A673 (cell line): ENCODE results near the gene EPN1. TPM values are rescaled to one million over a fixed set of nuclear protein-coding genes. Genes with fewer than 3 reads are reported as not detected.

Source experiments
- BruUV-seq: library from RNA; stranded (reverse); fragments of 400-500 nt; replicated peaks from 2 replicates; lab custom pipeline; 2021; lab: Mats Ljungman, UMichigan
- CTCF ChIA-PET: fragments of 300-600 bp; sonication (Branson Sonifier 250); formaldehyde crosslinking; loops from one replicate; lab custom pipeline; 2022; ENCODE audit warnings: antibody characterized with exemption; lab: Charles Lee
- POLR2A ChIA-PET: fragments of 300-600 bp; sonication (Branson Sonifier 250); formaldehyde crosslinking; loops from one replicate; lab custom pipeline; 2022; ENCODE audit warnings: antibody characterized with exemption; ENCODE audit not compliant: low non-redundant PET; lab: Charles Lee
- DNase-seq: peaks from one replicate; pipeline ENCODE4 v3.0.0-alpha.2; 2015; ENCODE audit warnings: low spot score
- H3K27ac ChIP-seq: fragments of 200-600 bp; sonication (generic); 2 replicates; pipeline ENCODE4 v1.5.1; 2016; ENCODE audit warnings: mixed run types, low read depth, mild to moderate bottlenecking, mixed read lengths, antibody characterized with exemption, low read length; ENCODE audit not compliant: poor library complexity, severe bottlenecking
- H3K27me3 ChIP-seq: fragments of 200-600 bp; sonication (generic); replicated peaks from 2 replicates; pipeline ENCODE4 v1.6.1; 2017; ENCODE audit warnings: mixed run types, low read depth, mild to moderate bottlenecking, mixed read lengths, antibody characterized with exemption, low read length; ENCODE audit not compliant: insufficient read depth, poor library complexity
- H3K36me3 ChIP-seq: fragments of 200-600 bp; sonication (generic); 2 replicates; pipeline ENCODE4 v1.6.1; 2016; ENCODE audit warnings: mixed run types, mild to moderate bottlenecking, mixed read lengths, antibody characterized with exemption, low read length; ENCODE audit not compliant: insufficient read depth, poor library complexity, severe bottlenecking
- H3K4me1 ChIP-seq: fragments of 200-600 bp; sonication (generic); 2 replicates; pipeline ENCODE4 v1.6.1; 2017; ENCODE audit warnings: mixed run types, mild to moderate bottlenecking, mixed read lengths, antibody characterized with exemption, low read length; ENCODE audit not compliant: insufficient read depth, poor library complexity, severe bottlenecking
- H3K4me3 ChIP-seq: fragments of 200-600 bp; sonication (generic); 2 replicates; pipeline ENCODE4 v1.5.1; 2016; ENCODE audit warnings: low read depth, mixed run types, mild to moderate bottlenecking, mixed read lengths, low read length; ENCODE audit not compliant: poor library complexity, severe bottlenecking
- H3K9me3 ChIP-seq: fragments of 200-600 bp; sonication (generic); 2 replicates; pipeline ENCODE4 v1.6.1; 2016; ENCODE audit warnings: mixed run types, low read depth, mild to moderate bottlenecking, mixed read lengths, antibody characterized with exemption, low read length; ENCODE audit not compliant: poor library complexity, severe bottlenecking
- CTCF ChIP-seq: fragments of 300-800, 200-600 bp; sonication (generic); conservative IDR thresholded peaks from 2 replicates; pipeline ENCODE4 v1.5.1; 2017; ENCODE audit warnings: low read depth, mild to moderate bottlenecking, antibody characterized with exemption, low read length, moderate library complexity, mixed read lengths
- EZH2 ChIP-seq: fragments of 200-600 bp; sonication (generic); IDR thresholded peaks from 2 replicates; pipeline ENCODE4 v1.6.1; 2017; ENCODE audit warnings: borderline replicate concordance, low read depth, mild to moderate bottlenecking, mixed read lengths, antibody characterized with exemption, low read length; ENCODE audit not compliant: poor library complexity, severe bottlenecking
- intact Hi-C: fragments of 100-400 bp; cut with micrococcal nuclease; formaldehyde crosslinking; loops from one replicate; pipeline ENCODE4 v1.10.0; 2022; ENCODE audit not compliant: unreplicated experiment
- total RNA-seq: library from RNA; stranded (reverse); gene quantifications from 2 replicates; pipeline ENCODE4 v1.2.3, GENCODE V29; 2021

Gene EPN1
- total RNA-seq, 1 experiment from 2014 or later: 178 TPM

GRCh38 chr19:55673465-55673864 lies 1.6 kb upstream of the EPN1 start:
- BruUV-seq: no TSS peak
- CTCF ChIA-PET: no interaction called here
- Histone ChIP-seq H3K4me3 (no peak overlapping the region), H3K27me3 (no peaks in the 10 kb centered on the region), H3K9me3 (no peaks in the 10 kb centered on the region), H3K4me1 (peaks cover 60% of the 10 kb centered on the region), H3K27ac (peak overlapping the region; percentile 78), H3K36me3 (peaks cover 36% of the 10 kb centered on the region)
- DNase-seq: peak; percentile 66
- TF ChIP-seq EZH2 (no peak), CTCF (no peak)
- intact Hi-C loops: loop anchor here (10.0 kb wide), 1 partner anchor 641 kb away; the partner anchor contains the start of gene ZSCAN5A
- POLR2A ChIA-PET: interaction anchor here (0.6 kb wide), 1 partner anchor 36 kb away, joined by 3 read pairs; no protein-coding TSS in a partner anchor

- H3K4me3 ChIP-seq: no peak overlapping the region
- peaks cover 60% of the 10 kb centered on the region for H3K4me1 ChIP-seq
- ChIA-PET POLR2A (no interaction called here), CTCF (no interaction called here)
- DNase-seq: no peak
- no TSS peak for BruUV-seq
- H3K27ac ChIP-seq: peak overlapping the region; percentile 78
- no peaks in the 10 kb centered on the region for H3K9me3 ChIP-seq
- peaks cover 36% of the 10 kb centered on the region for H3K36me3 ChIP-seq
- TF ChIP-seq EZH2 (no peak), CTCF (no peak)
- intact Hi-C loops: loop anchor here (10.0 kb wide), 1 partner anchor 641 kb away; the partner anchor contains the start of gene ZSCAN5A
- no peaks in the 10 kb centered on the region for H3K27me3 ChIP-seq
These were observed 1.1 kb upstream of the EPN1 start for GRCh38 chr19:55673889-55674288.

- DNase-seq: no peak
- POLR2A ChIA-PET: no interaction called here
- Histone ChIP-seq H3K4me1 (peaks cover 57% of the 10 kb centered on the region), H3K36me3 (peaks cover 36% of the 10 kb centered on the region), H3K4me3 (peak overlapping the region; percentile 94), H3K9me3 (no peaks in the 10 kb centered on the region), H3K27ac (peak overlapping the region; percentile 92), H3K27me3 (no peaks in the 10 kb centered on the region)
- no peak for TF ChIP-seq EZH2
- TF ChIP-seq CTCF: no peak
- CTCF ChIA-PET: no interaction called here
- intact Hi-C loops: loop anchor here (10.0 kb wide), 1 partner anchor 640 kb away; the partner anchor contains the start of gene ZSCAN5A
- no TSS peak for BruUV-seq
These were observed 576 bp upstream of the EPN1 start for GRCh38 chr19:55674459-55674840.
